Gastrocnemius medialis (tissue), 4 donors: ENCODE measurements around the gene CENPL. TPM values are rescaled to one million over a fixed set of nuclear protein-coding genes. Genes with fewer than 3 reads are reported as not detected.

Experiments used
- ATAC-seq, 2 donors: fragments of 150-250 bp; one replicate each; pipeline ENCODE4 v1.9.1; 2016
- DNase-seq, 2 donors: peaks; one replicate each; pipeline ENCODE4 v3.0.0-alpha.2; 2019
- H3K27ac ChIP-seq, 4 donors: fragments of 200-600 bp; sonication (generic); 1 replicate in 1 of 4; 2 replicates in 3 of 4; pipeline ENCODE4 v1.5.1; 2016 to 2018; ENCODE audit warnings: mild to moderate bottlenecking in 2 of 4, moderate library complexity in 1 of 4
- H3K27me3 ChIP-seq, 3 donors: fragments of 200-600 bp; sonication (generic) in 2 of 3; 1 replicate in 1 of 3; 2 replicates in 2 of 3; pipeline versions ENCODE4 v1.5.1 to v1.6.0; 2016 to 2019; ENCODE audit warnings: mild to moderate bottlenecking in 1 of 3, moderate library complexity in 1 of 3
- H3K36me3 ChIP-seq, 2 donors: fragments of 200-600 bp; sonication (generic) in 1 of 2; one replicate each; pipeline ENCODE4 v1.5.1; 2017 to 2018
- H3K4me1 ChIP-seq, 2 donors: fragments of 200-600 bp; sonication (generic) in 1 of 2; one replicate each; pipeline ENCODE4 v1.5.1; 2016 to 2017; ENCODE audit warnings: mild to moderate bottlenecking in 2 of 2
- H3K4me3 ChIP-seq, 4 donors: fragments of 200-600 bp; sonication (generic) in 3 of 4; 1 replicate in 1 of 4; 2 replicates in 3 of 4; pipeline ENCODE4 v1.5.1; 2016 to 2019; ENCODE audit warnings: mild to moderate bottlenecking in 2 of 4
- H3K9me3 ChIP-seq, 3 donors: fragments of 200-600 bp; sonication (generic) in 2 of 3; 1 replicate in 1 of 3; 2 replicates in 2 of 3; pipeline ENCODE4 v1.5.1; 2016 to 2019
- POLR2A ChIP-seq, 2 donors: fragments of 450-650 bp; IDR thresholded peaks; one replicate each; pipeline ENCODE4 v1.6.1; 2017; ENCODE audit warnings: antibody characterized with exemption in 2 of 2, mild to moderate bottlenecking in 2 of 2, moderate library complexity in 2 of 2
- in situ Hi-C, 4 donors: fragments of 200-750 bp; cut with MboI; loops; one replicate each; pipeline versions ENCODE4 v1.15.0 to v1.8.0; 2017; ENCODE audit warnings: low sequenced_read_pairs in 4 of 4
- intact Hi-C: fragments of 100-400 bp; cut with DNase I; formaldehyde crosslinking; loops from one replicate; pipeline ENCODE4 v1.15.1; 2023; ENCODE audit warnings: low total_unique reads
- total RNA-seq, 4 donors: library from RNA; depleted of rRNA; stranded (reverse); fragments of >200 nt; gene quantifications; one replicate each; pipeline versions ENCODE4 v1.1.0 to v1.2.3, GENCODE V29; 2016
- TF ChIP-seq, protein P1 (sequence below), 5 experiments: fragments of 450-650 bp in 3 of 5; fragments of 200-600 bp in 2 of 5; sonication (generic) in 2 of 5; IDR thresholded peaks in 4 of 5; conservative IDR thresholded peaks in 1 of 5; 1 replicate in 4 of 5; 2 replicates in 1 of 5; pipeline ENCODE4 v1.5.1; 2016 to 2019; ENCODE audit warnings: antibody characterized with exemption in 5 of 5, mild to moderate bottlenecking in 3 of 5, moderate library complexity in 3 of 5

CENPL gene
- total RNA-seq, 4 donors from 2014 or later, result 1.1 to 5.0 (median 3.4) TPM

DNA sequence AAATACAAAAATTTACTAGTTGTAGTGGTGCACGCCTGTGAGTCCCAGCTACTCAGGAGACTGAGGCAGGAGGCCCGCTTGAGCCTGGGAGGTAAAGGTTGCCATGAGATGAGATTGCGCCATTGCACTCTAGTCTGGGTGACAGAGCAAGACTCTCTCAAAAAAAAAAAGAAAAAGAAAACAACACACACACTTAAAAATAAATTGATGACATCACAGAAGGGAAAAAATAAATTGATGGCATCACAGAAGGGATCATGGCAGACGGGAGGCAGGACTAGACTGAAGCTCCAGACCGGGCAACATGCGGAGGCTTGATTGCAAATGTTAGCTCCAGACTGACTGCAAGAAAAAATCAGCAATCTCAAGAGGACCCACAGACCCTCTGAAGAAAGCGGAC, 66.6 kb downstream of the CENPL start:
- Histone ChIP-seq H3K9me3 (no peaks in the 10 kb centered on the region), H3K4me3 (no peak overlapping the region), H3K36me3 (peaks cover 4 to 66% of the 10 kb centered on the region in 2 donors), H3K27ac (no peak overlapping the region), H3K27me3 (no peaks in the 10 kb centered on the region), H3K4me1 (no peaks in the 10 kb centered on the region)
- DNase-seq (no peak), ATAC-seq (no peak)
- TF ChIP-seq, protein P1, sequence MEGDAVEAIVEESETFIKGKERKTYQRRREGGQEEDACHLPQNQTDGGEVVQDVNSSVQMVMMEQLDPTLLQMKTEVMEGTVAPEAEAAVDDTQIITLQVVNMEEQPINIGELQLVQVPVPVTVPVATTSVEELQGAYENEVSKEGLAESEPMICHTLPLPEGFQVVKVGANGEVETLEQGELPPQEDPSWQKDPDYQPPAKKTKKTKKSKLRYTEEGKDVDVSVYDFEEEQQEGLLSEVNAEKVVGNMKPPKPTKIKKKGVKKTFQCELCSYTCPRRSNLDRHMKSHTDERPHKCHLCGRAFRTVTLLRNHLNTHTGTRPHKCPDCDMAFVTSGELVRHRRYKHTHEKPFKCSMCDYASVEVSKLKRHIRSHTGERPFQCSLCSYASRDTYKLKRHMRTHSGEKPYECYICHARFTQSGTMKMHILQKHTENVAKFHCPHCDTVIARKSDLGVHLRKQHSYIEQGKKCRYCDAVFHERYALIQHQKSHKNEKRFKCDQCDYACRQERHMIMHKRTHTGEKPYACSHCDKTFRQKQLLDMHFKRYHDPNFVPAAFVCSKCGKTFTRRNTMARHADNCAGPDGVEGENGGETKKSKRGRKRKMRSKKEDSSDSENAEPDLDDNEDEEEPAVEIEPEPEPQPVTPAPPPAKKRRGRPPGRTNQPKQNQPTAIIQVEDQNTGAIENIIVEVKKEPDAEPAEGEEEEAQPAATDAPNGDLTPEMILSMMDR (IDR thresholded peaks at IDR 0.05 in 4 of 5, conservative IDR thresholded peaks at IDR 0.05 in 1 of 5), result no peak
- no peak for TF ChIP-seq POLR2A (IDR thresholded peaks at IDR 0.05)
- intact Hi-C loops, result no loop called here
- in situ Hi-C loops, result no loop called here

DNA sequence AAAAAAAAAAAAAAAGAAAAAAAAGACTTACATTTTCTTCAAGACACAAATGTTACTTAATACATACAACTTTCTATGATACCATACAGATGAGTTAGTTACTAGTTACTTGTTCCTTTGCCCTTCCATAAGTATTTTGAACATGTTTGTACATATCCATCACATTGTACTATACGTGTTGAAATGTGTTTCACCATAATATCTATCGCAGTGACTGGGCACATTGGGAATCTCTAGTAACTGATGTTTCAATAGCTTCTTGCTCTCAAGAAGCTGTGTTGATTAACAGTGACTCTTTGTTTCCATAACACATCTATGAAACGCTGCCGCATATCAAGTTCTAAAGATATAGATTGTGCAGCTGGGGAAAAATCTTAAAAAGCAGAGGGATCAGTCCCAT, 67.0 kb downstream of the CENPL start:
- intact Hi-C loops, result no loop called here
- no peaks in the 10 kb centered on the region for H3K27me3 ChIP-seq
- no peak for ATAC-seq
- no peaks in the 10 kb centered on the region for H3K4me1 ChIP-seq
- H3K36me3 ChIP-seq, result peaks cover 4 to 70% of the 10 kb centered on the region in 2 donors
- in situ Hi-C loops, result no loop called here
- TF ChIP-seq, protein P1 (IDR thresholded peaks at IDR 0.05 in 4 of 5, conservative IDR thresholded peaks at IDR 0.05 in 1 of 5), result no peak
- TF ChIP-seq POLR2A (IDR thresholded peaks at IDR 0.05), result no peak
- H3K4me3 ChIP-seq, result no peak overlapping the region
- no peak overlapping the region for H3K27ac ChIP-seq
- DNase-seq, result no peak
- no peaks in the 10 kb centered on the region for H3K9me3 ChIP-seq

DNA sequence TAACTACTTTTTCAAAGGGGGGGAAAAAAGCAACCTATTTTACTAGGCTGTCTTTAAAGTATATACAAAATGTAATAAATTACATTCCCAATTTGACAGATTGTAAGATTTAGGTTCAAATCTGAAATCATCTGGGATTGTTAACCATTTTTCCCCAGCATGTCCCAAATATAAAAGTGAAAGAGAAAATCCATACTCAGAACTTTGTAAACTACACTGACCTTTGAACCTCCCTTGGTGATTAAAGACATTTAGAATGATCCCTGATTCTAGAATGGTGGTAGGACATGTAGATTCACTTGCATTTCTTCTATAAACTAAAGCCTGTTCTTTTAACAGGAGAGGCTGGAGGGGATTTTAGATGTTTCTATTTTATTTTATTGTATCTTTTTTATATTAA, 70.9 kb downstream of the CENPL start:
- no peak overlapping the region for H3K4me3 ChIP-seq
- ATAC-seq (no peak), DNase-seq (no peak)
- no peaks in the 10 kb centered on the region for H3K27me3 ChIP-seq
- in situ Hi-C loops (no loop called here), intact Hi-C loops (no loop called here)
- TF ChIP-seq, protein P1 (IDR thresholded peaks at IDR 0.05 in 4 of 5, conservative IDR thresholded peaks at IDR 0.05 in 1 of 5), result no peak
- TF ChIP-seq POLR2A (IDR thresholded peaks at IDR 0.05), result no peak
- peaks cover 0 to 9% of the 10 kb centered on the region in 2 donors for H3K4me1 ChIP-seq
- H3K36me3 ChIP-seq, result peaks cover 4 to 67% of the 10 kb centered on the region in 2 donors
- H3K27ac ChIP-seq, result no peak overlapping the region
- no peaks in the 10 kb centered on the region for H3K9me3 ChIP-seq

Other genes starting within 250 kb of the CENPL start
- not detected for gene SLC9C2, start 221.8 kb downstream of the CENPL start, total RNA-seq
- gene TEX50, start 189.5 kb downstream of the CENPL start, total RNA-seq, result not detected
- gene ANKRD45, start 155.0 kb downstream of the CENPL start, total RNA-seq, result not detected
- gene KLHL20, start 109.9 kb downstream of the CENPL start, total RNA-seq, result 10 to 100 TPM; 15.9 to 23.9 (median 23.4) TPM
- 1 to 10 TPM; 4.3 to 8.9 (median 8.2) TPM for gene DARS2, start 210 bp downstream of the CENPL start, total RNA-seq
- gene GAS5, start 43.1 kb upstream of the CENPL start, total RNA-seq, result 100 to 1,000 TPM in 2 of 4 donors, 10 to 100 TPM in 2; 91.9 to 138 (median 98.4) TPM
- 10 to 100 TPM in 1 of 4 donors, 1 to 10 TPM in 3; 3.5 to 13.3 (median 4.0) TPM for gene ZBTB37, start 43.5 kb upstream of the CENPL start, total RNA-seq
- gene SERPINC1, start 92.4 kb upstream of the CENPL start, total RNA-seq, result 1 to 10 TPM in 3 of 4 donors, not detected in 1; 1.7 to 4.5 (median 2.2) TPM
- gene RC3H1, start 197.5 kb upstream of the CENPL start, total RNA-seq, result 10 to 100 TPM; 17.6 to 88.9 (median 37.8) TPM